Fibroblast of villous mesenchyme (primary cell): Measurements from ENCODE around the gene HNRNPLL. TPM values are rescaled to one million over a fixed set of nuclear protein-coding genes. Genes with fewer than 3 reads are reported as not detected.

ENCODE experiments used
- total RNA-seq: library from RNA; depleted of rRNA; stranded (reverse); fragments of >200 nt; gene quantifications from 2 replicates; pipeline ENCODE4 v1.2.3, GENCODE V29; 2012

Gene HNRNPLL
- total RNA-seq, 1 donor: 57.0 TPM

Other genes with a start within 250 kb of the HNRNPLL start
- gene ATL2, start 225.7 kb downstream of the HNRNPLL start, total RNA-seq: 54.8 and 65.6 TPM in 2 replicates
- gene GALM, start 63.2 kb upstream of the HNRNPLL start, total RNA-seq: 17.4 and 19.9 TPM in 2 replicates
- 106 and 142 TPM in 2 replicates for gene SRSF7, start 148.4 kb upstream of the HNRNPLL start, total RNA-seq
- gene GEMIN6, start 175.3 kb upstream of the HNRNPLL start, total RNA-seq: 4.5 and 15.1 TPM in 2 replicates